Endodermal cell (in vitro differentiated cells): ENCODE data around the gene SIAH1. TPM values are rescaled to one million over a fixed set of nuclear protein-coding genes. Genes with fewer than 3 reads are reported as not detected.

Experiments used
- DNase-seq: peaks from one replicate; pipeline ENCODE4 v3.0.0-alpha.2; 2017
- H3K27ac ChIP-seq: 2 replicates; pipeline ENCODE4 v1.5.1; 2013; ENCODE audit warnings: mild to moderate bottlenecking, low read depth, low read length, moderate library complexity
- H3K27me3 ChIP-seq: 2 replicates; pipeline ENCODE4 v1.6.1; 2013; ENCODE audit warnings: mild to moderate bottlenecking, low read length, moderate library complexity; ENCODE audit not compliant: insufficient read depth, control insufficient read depth, poor library complexity, severe bottlenecking
- H3K36me3 ChIP-seq: 2 replicates; pipeline ENCODE4 v1.7.0; 2013; ENCODE audit warnings: mild to moderate bottlenecking, low read length, moderate library complexity; ENCODE audit not compliant: control insufficient read depth, insufficient read depth
- H3K4me1 ChIP-seq: one replicate; pipeline ENCODE4 v1.7.0; 2013; ENCODE audit warnings: low read length; ENCODE audit not compliant: control insufficient read depth, insufficient read depth
- H3K4me3 ChIP-seq: 2 replicates; pipeline ENCODE4 v1.5.1; 2013; ENCODE audit warnings: mild to moderate bottlenecking, low read length, moderate library complexity
- H3K9ac ChIP-seq: 2 replicates; pipeline ENCODE4 v1.6.1; 2013; ENCODE audit warnings: mild to moderate bottlenecking, low read length, moderate library complexity; ENCODE audit not compliant: poor library complexity, severe bottlenecking; ENCODE audit errors: extremely low read depth
- H3K9me3 ChIP-seq: 2 replicates; pipeline ENCODE4 v1.6.1; 2013; ENCODE audit warnings: mild to moderate bottlenecking, low read length, moderate library complexity; ENCODE audit not compliant: control insufficient read depth
- H3K27ac Mint-ChIP-seq: 2 replicates; pipeline ENCODE4 v1.8.0; 2020; ENCODE audit warnings: mixed read lengths
- H3K27me3 Mint-ChIP-seq: 2 replicates; pipeline ENCODE4 v1.8.0; 2021; ENCODE audit warnings: mild to moderate bottlenecking, mixed read lengths; ENCODE audit not compliant: insufficient read depth
- H3K36me3 Mint-ChIP-seq: 2 replicates; pipeline ENCODE4 v1.8.0; 2020; ENCODE audit warnings: low read depth, mixed read lengths
- H3K4me1 Mint-ChIP-seq: 2 replicates; pipeline ENCODE4 v1.8.0; 2020; ENCODE audit warnings: mixed read lengths
- H3K4me3 Mint-ChIP-seq: 2 replicates; pipeline ENCODE4 v1.8.0; 2020; ENCODE audit warnings: mild to moderate bottlenecking, moderate library complexity, mixed read lengths
- H3K9me3 Mint-ChIP-seq: 2 replicates; pipeline ENCODE4 v1.8.0; 2020; ENCODE audit warnings: mild to moderate bottlenecking, mixed read lengths
- WGBS, 2 experiments: methylation state at CpG; one replicate each; pipeline versions ENCODE4 v1.1.5 to v1.1.7; 2013; ENCODE audit warnings: missing lambda C conversion rate in 2 of 2, mixed read lengths in 1 of 2; ENCODE audit not compliant: insufficient coverage in 1 of 2, insufficient read length in 1 of 2; 5-methylcytosine and 5-hydroxymethylcytosine counted together
- total RNA-seq, 2 donors: library from RNA; stranded (reverse); fragmentation: NEBNext Ultra II Directional in 1 of 2; extraction: Animal tissue kit (Norgen Biotek cat#: 25700) in 1 of 2; gene quantifications; 2 replicates in 1 of 2; 3 replicates in 1 of 2; pipeline ENCODE4 v1.2.1, GENCODE V29; 2021
- TF ChIP-seq, protein P1 (sequence below): fragments of 200-600 bp; sonication (generic); conservative IDR thresholded peaks from 2 replicates; pipeline ENCODE4 v1.5.0; 2021; ENCODE audit warnings: antibody characterized with exemption, mild to moderate bottlenecking

SIAH1 gene
- total RNA-seq, 2 donors from 2014 or later, result 32.8 to 37.5 TPM

- Histone ChIP-seq H3K27me3 (no peaks in the 10 kb centered on the region), H3K9me3 (no peaks in the 10 kb centered on the region), H3K4me3 (no peak overlapping the region), H3K4me1 (peaks cover 6% of the 10 kb centered on the region), H3K9ac (no peak overlapping the region), H3K27ac (no peak overlapping the region), H3K36me3 (peaks cover 51% of the 10 kb centered on the region)
- Mint-ChIP-seq H3K4me1 (peaks cover 21% of the 10 kb centered on the region), H3K27me3 (no peaks in the 10 kb centered on the region), H3K9me3 (no peaks in the 10 kb centered on the region), H3K36me3 (peaks cover 11% of the 10 kb centered on the region), H3K4me3 (no peak overlapping the region), H3K27ac (no peak overlapping the region)
- no peak for DNase-seq
- TF ChIP-seq, protein P1, sequence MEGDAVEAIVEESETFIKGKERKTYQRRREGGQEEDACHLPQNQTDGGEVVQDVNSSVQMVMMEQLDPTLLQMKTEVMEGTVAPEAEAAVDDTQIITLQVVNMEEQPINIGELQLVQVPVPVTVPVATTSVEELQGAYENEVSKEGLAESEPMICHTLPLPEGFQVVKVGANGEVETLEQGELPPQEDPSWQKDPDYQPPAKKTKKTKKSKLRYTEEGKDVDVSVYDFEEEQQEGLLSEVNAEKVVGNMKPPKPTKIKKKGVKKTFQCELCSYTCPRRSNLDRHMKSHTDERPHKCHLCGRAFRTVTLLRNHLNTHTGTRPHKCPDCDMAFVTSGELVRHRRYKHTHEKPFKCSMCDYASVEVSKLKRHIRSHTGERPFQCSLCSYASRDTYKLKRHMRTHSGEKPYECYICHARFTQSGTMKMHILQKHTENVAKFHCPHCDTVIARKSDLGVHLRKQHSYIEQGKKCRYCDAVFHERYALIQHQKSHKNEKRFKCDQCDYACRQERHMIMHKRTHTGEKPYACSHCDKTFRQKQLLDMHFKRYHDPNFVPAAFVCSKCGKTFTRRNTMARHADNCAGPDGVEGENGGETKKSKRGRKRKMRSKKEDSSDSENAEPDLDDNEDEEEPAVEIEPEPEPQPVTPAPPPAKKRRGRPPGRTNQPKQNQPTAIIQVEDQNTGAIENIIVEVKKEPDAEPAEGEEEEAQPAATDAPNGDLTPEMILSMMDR, result no peak
- WGBS, 2 experiments, result 92 to 96% methylated on average over 12 of the region's 12 CpGs
These were observed 23.6 kb downstream of the SIAH1 start for GRCh38 chr16:48361540-48362144.

DNA sequence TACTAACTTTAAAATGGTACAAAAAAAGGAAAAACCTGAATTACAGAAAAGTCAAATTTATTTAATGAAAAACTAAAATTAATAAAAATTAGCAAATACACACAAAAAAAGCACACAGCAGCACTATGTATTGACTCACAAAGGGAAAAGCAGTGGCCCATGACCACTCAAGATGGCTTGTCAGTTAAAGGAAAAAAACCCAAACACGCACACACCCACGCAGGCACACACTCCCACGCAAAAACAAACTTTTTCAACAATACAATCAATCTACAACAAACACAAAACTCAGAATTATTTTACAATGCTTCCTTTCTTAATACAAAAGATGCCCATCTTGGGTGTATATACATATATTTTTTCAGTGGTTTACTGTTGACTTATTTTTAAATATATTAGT, 24.2 kb downstream of the SIAH1 start:
- Mint-ChIP-seq H3K27me3 (no peaks in the 10 kb centered on the region), H3K36me3 (peaks cover 12% of the 10 kb centered on the region), H3K4me1 (peaks cover 21% of the 10 kb centered on the region), H3K9me3 (no peaks in the 10 kb centered on the region), H3K4me3 (no peak overlapping the region), H3K27ac (no peak overlapping the region)
- Histone ChIP-seq H3K27ac (no peak overlapping the region), H3K9ac (no peak overlapping the region), H3K4me1 (peaks cover 6% of the 10 kb centered on the region), H3K27me3 (no peaks in the 10 kb centered on the region), H3K36me3 (peaks cover 51% of the 10 kb centered on the region), H3K4me3 (no peak overlapping the region), H3K9me3 (no peaks in the 10 kb centered on the region)
- DNase-seq, result no peak
- WGBS, 2 experiments, result 91% methylated on average over 3 of the region's 3 CpGs; no CpG with 5 or more reads in 1 of the 2 experiments
- TF ChIP-seq, protein P1, result no peak

DNA sequence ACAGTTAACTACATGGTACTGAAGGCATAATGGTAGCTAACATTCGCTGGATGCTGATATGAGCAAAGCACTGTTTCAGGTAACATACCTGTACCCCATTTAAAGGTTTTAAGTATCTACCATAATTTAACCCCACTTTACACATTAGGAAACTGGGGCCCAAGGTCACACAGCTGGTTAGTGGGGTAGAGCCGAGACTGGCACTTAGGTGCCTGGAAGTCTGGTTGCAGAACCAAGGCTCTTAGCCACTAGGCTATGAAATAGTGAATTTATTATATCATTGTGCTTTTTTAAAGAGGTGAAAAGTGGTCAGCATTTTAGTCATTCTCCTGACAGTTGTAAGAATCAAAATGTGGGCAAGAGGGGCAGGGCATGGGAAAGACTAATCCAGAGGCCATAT, 25.2 kb downstream of the SIAH1 start:
- H3K4me1 ChIP-seq, result peaks cover 6% of the 10 kb centered on the region
- no peaks in the 10 kb centered on the region for H3K27me3 Mint-ChIP-seq
- H3K36me3 ChIP-seq, result peaks cover 60% of the 10 kb centered on the region
- no peak for DNase-seq
- H3K27me3 ChIP-seq, result no peaks in the 10 kb centered on the region
- TF ChIP-seq, protein P1, result no peak
- no peak overlapping the region for H3K4me3 ChIP-seq
- peak overlapping the region; percentile 52 for H3K27ac Mint-ChIP-seq
- peaks cover 14% of the 10 kb centered on the region for H3K4me1 Mint-ChIP-seq
- H3K9me3 Mint-ChIP-seq, result no peaks in the 10 kb centered on the region
- no peak overlapping the region for H3K27ac ChIP-seq
- peaks cover 19% of the 10 kb centered on the region for H3K36me3 Mint-ChIP-seq
- no peak overlapping the region for H3K9ac ChIP-seq
- 89 to 94% methylated on average over 1 to 2 of the region's 2 CpGs for WGBS, 2 experiments
- no peak overlapping the region for H3K4me3 Mint-ChIP-seq
- no peaks in the 10 kb centered on the region for H3K9me3 ChIP-seq
